Measurements from ENCODE around the gene KRTAP22-1.

The KRTAP22-1 gene

DNA sequence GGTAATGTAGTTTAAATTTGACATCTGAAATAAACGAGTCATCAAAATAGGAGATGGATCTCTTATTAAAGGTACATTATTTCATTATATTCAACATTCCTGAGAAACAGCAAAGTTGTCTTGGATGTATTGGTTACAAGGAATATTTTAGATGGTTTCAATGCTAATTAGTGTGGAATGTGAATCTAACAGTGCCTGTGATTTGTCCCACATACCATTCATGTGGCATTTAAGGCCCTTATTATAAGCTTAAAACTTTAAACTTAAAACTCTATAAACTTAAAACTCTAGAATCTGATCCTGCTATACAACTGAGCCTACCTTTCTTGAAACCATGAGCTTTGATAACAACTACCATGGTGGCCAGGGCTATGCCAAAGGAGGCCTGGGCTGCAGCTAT is at the start of gene KRTAP22-1:
TSS of gene KRTAP22-1 (plus strand) at position 301 of the 400 bp plus-strand sequence.
- no peak within 1 kb of the TSS for H3K27ac ChIP-seq
- H3K9me3 ChIP-seq (replicated peaks in 1 of 11), result 0 out of 22 replicates have a peak, but pooled peaks cover 0 to 3% (median 0%) of the 10 kb centered on the region in 11 experiments
- H4K20me1 ChIP-seq, result no peaks in the 10 kb centered on the region
- H3K4me3 ChIP-seq, result no peak within 1 kb of the TSS
- H3K36me3 ChIP-seq, result no peaks in the 10 kb centered on the region
- no peaks in the 10 kb centered on the region for H3K27me3 ChIP-seq
- no peak within 1 kb of the TSS for H3K4me2 ChIP-seq
- TF ChIP-seq Cebpa-rat (IDR thresholded peaks at IDR 0.05), result no peak
- no peaks in the 10 kb centered on the region for H3K4me1 ChIP-seq
- H3K9ac ChIP-seq, result no peak within 1 kb of the TSS

GRCh38 chr21:30552782-30553181 is 48.1 kb upstream of the KRTAP22-1 start:
- H3K9me3 ChIP-seq (replicated peaks in 1 of 11), result peaks cover 0 to 13% (median 8%) of the 10 kb centered on the region in 11 experiments; a peak in 10 of 22 replicates
- no peak for TF ChIP-seq Cebpa-rat (IDR thresholded peaks at IDR 0.05)
- no peak overlapping the region for H3K27ac ChIP-seq
- no peaks in the 10 kb centered on the region for H3K4me1 ChIP-seq
- H3K4me2 ChIP-seq, result no peak overlapping the region
- H3K9ac ChIP-seq, result no peak overlapping the region
- no peak overlapping the region for H3K4me3 ChIP-seq
- no peaks in the 10 kb centered on the region for H4K20me1 ChIP-seq
- H3K27me3 ChIP-seq, result no peaks in the 10 kb centered on the region
- no peaks in the 10 kb centered on the region for H3K36me3 ChIP-seq

- Histone ChIP-seq H3K27ac (no peak overlapping the region), H3K36me3 (no peaks in the 10 kb centered on the region), H4K20me1 (no peaks in the 10 kb centered on the region), H3K9ac (no peak overlapping the region), H3K4me3 (no peak overlapping the region), H3K4me1 (no peaks in the 10 kb centered on the region), H3K9me3 (replicated peaks in 1 of 11) (peaks cover 0 to 13% (median 8%) of the 10 kb centered on the region in 11 experiments; a peak in 10 of 22 replicates), H3K4me2 (no peak overlapping the region), H3K27me3 (no peaks in the 10 kb centered on the region)
- TF ChIP-seq Cebpa-rat (IDR thresholded peaks at IDR 0.05), result no peak
Observed at GRCh38 chr21:30555095-30555494, 45.8 kb upstream of the KRTAP22-1 start.

GRCh38 chr21:30561264-30561895 is 39.5 kb upstream of the KRTAP22-1 start, which contains the start of gene KRTAP19-7:
TSS of gene KRTAP19-7 (minus strand) at chr21:30561314. CDS start at chr21:30561289, 25 bp downstream.
- no peak within 1 kb of the TSS for H3K4me3 ChIP-seq
- H3K9ac ChIP-seq, result no peak within 1 kb of the TSS
- H3K4me2 ChIP-seq, result no peak within 1 kb of the TSS
- no peaks in the 10 kb centered on the region for H3K4me1 ChIP-seq
- H3K27ac ChIP-seq, result no peak within 1 kb of the TSS
- no peaks in the 10 kb centered on the region for H4K20me1 ChIP-seq
- H3K36me3 ChIP-seq, result no peaks in the 10 kb centered on the region
- H3K9me3 ChIP-seq (replicated peaks in 1 of 11), result no peaks in the 10 kb centered on the region
- TF ChIP-seq Cebpa-rat (IDR thresholded peaks at IDR 0.05), result no peak
- no peaks in the 10 kb centered on the region for H3K27me3 ChIP-seq

- Histone ChIP-seq H3K27me3 (no peaks in the 10 kb centered on the region), H3K36me3 (no peaks in the 10 kb centered on the region), H3K4me2 (no peak overlapping the region), H3K4me1 (no peaks in the 10 kb centered on the region), H3K9me3 (replicated peaks in 1 of 11) (no peaks in the 10 kb centered on the region), H3K9ac (no peak overlapping the region), H4K20me1 (no peaks in the 10 kb centered on the region), H3K4me3 (no peak overlapping the region), H3K27ac (no peak overlapping the region)
- TF ChIP-seq Cebpa-rat (IDR thresholded peaks at IDR 0.05), result peak in 1 of 11 experiments; percentile 52; a peak in 1 of 22 replicates
Observed at GRCh38 chr21:30561957-30562356, 38.9 kb upstream of the KRTAP22-1 start.

DNA sequence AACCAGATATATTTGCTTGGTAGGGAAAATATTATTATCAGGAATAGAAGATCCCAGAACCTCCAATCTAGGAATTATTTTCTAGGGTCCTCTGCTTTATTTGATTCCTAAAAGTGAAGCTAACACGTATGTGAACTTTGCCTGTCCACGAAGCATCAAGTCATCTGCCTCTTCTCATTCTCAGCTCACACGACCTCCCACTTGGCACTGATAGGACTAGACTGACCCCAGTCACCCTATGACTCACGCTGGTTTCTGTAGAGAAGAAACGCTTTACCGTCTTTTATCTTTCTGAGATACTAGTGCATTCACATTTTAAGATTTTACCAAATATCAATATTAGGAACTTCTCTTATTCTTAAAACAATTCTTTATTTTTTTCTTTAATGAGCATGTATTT is 37.8 kb upstream of the KRTAP22-1 start:
- H3K36me3 ChIP-seq, result no peaks in the 10 kb centered on the region
- TF ChIP-seq Cebpa-rat (IDR thresholded peaks at IDR 0.05), result no peak
- H4K20me1 ChIP-seq, result no peaks in the 10 kb centered on the region
- H3K27me3 ChIP-seq, result no peaks in the 10 kb centered on the region
- H3K9ac ChIP-seq, result no peak overlapping the region
- no peaks in the 10 kb centered on the region for H3K4me1 ChIP-seq
- H3K27ac ChIP-seq, result no peak overlapping the region
- no peak overlapping the region for H3K4me2 ChIP-seq
- no peaks in the 10 kb centered on the region for H3K9me3 ChIP-seq (replicated peaks in 1 of 11)
- no peak overlapping the region for H3K4me3 ChIP-seq

- H3K9ac ChIP-seq, result no peak overlapping the region
- no peaks in the 10 kb centered on the region for H3K4me1 ChIP-seq
- no peak overlapping the region for H3K4me3 ChIP-seq
- no peaks in the 10 kb centered on the region for H3K27me3 ChIP-seq
- no peaks in the 10 kb centered on the region for H3K9me3 ChIP-seq (replicated peaks in 1 of 11)
- H3K36me3 ChIP-seq, result no peaks in the 10 kb centered on the region
- no peak overlapping the region for H3K27ac ChIP-seq
- H3K4me2 ChIP-seq, result no peak overlapping the region
- no peaks in the 10 kb centered on the region for H4K20me1 ChIP-seq
- TF ChIP-seq Cebpa-rat (IDR thresholded peaks at IDR 0.05), result no peak
Observed at GRCh38 chr21:30563630-30564029, 37.3 kb upstream of the KRTAP22-1 start.

- Histone ChIP-seq H3K36me3 (no peaks in the 10 kb centered on the region), H3K27me3 (no peaks in the 10 kb centered on the region), H3K4me1 (no peaks in the 10 kb centered on the region), H4K20me1 (no peaks in the 10 kb centered on the region), H3K27ac (no peak overlapping the region), H3K4me2 (no peak overlapping the region), H3K9ac (no peak overlapping the region), H3K9me3 (replicated peaks in 1 of 11) (no peaks in the 10 kb centered on the region), H3K4me3 (no peak overlapping the region)
- no peak for TF ChIP-seq Cebpa-rat (IDR thresholded peaks at IDR 0.05)
Observed at GRCh38 chr21:30567617-30568016, 33.3 kb upstream of the KRTAP22-1 start.

- Histone ChIP-seq H3K4me1 (no peaks in the 10 kb centered on the region), H3K4me3 (no peak overlapping the region), H3K9ac (no peak overlapping the region), H3K27ac (no peak overlapping the region), H3K4me2 (no peak overlapping the region), H3K36me3 (no peaks in the 10 kb centered on the region), H3K9me3 (replicated peaks in 1 of 11) (no peaks in the 10 kb centered on the region), H3K27me3 (no peaks in the 10 kb centered on the region), H4K20me1 (no peaks in the 10 kb centered on the region)
- TF ChIP-seq Cebpa-rat (IDR thresholded peaks at IDR 0.05), result no peak
Observed at GRCh38 chr21:30577766-30578165, 23.1 kb upstream of the KRTAP22-1 start.

- no peaks in the 10 kb centered on the region for H3K4me1 ChIP-seq
- no peak for TF ChIP-seq Cebpa-rat (IDR thresholded peaks at IDR 0.05)
- H3K27me3 ChIP-seq, result no peaks in the 10 kb centered on the region
- no peaks in the 10 kb centered on the region for H4K20me1 ChIP-seq
- no peak overlapping the region for H3K27ac ChIP-seq
- H3K4me2 ChIP-seq, result no peak overlapping the region
- H3K36me3 ChIP-seq, result no peaks in the 10 kb centered on the region
- H3K4me3 ChIP-seq, result no peak overlapping the region
- H3K9me3 ChIP-seq (replicated peaks in 1 of 11), result no peaks in the 10 kb centered on the region
- H3K9ac ChIP-seq, result no peak overlapping the region
Observed at GRCh38 chr21:30579346-30579745, 21.5 kb upstream of the KRTAP22-1 start.
